ENCODE measurements around the gene TARM1.

TARM1 gene

GRCh38 chr19:54030895-54031586 lies 50.1 kb downstream of the TARM1 start:
- no peak for DNase-seq (ENCODE audit: low read depth)

GRCh38 chr19:54029930-54030490 lies 51.2 kb downstream of the TARM1 start:
- peak; percentile 24 for DNase-seq (ENCODE audit: low read depth)

DNA sequence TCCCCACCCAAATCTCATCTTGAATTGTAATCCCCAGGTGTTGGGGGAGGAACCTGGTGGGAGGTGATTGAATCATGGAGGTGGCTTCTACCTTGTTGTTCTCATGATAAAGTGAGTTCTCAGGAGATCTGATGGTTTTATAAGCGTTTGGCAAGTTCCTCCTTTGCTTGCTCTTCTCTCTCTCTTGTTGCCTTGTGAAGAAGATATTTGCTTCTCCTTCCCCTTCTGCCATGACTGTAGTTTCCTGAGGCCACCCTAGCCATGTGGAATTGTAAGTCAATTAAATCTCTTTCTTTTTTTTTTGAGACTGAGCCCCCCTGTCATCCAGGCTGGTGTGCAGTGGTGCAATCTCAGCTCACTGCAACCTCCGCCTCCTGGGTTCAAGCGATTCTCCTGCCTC lies 51.9 kb downstream of the TARM1 start:
- DNase-seq (ENCODE audit: low read depth): no peak

- no peak for DNase-seq (ENCODE audit: low read depth)
Observed at GRCh38 chr19:54026656-54027055, 54.5 kb downstream of the TARM1 start.

GRCh38 chr19:54024660-54025059 lies 56.5 kb downstream of the TARM1 start:
- DNase-seq (ENCODE audit: low read depth): no peak

DNA sequence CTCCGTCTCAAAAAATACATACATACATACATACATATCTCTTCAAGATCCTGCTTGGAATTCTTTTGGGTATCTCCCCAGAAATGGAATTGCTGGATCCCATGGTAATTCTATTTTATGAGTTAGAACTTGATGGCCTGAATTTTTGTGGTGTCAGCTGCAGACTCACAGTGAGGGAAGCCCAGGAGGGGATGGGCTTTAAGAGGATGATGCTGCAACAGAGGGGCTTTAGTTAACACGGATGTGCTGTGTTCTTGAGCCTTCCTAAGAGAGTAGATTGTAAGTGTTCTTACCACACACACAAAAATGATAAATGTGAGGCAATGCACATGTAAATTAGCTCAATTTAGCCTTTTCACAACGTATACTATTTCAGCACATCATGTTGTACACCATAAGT lies 58.0 kb downstream of the TARM1 start:
- no peak for DNase-seq (ENCODE audit: low read depth)

- no peak for DNase-seq (ENCODE audit: low read depth)
Observed at GRCh38 chr19:54021932-54022331, 59.2 kb downstream of the TARM1 start.

- no peak for DNase-seq (ENCODE audit: low read depth)
Observed at GRCh38 chr19:54021363-54021762, 59.8 kb downstream of the TARM1 start.

All from stimulated activated CD8-positive, alpha-beta memory T cell treated with anti-CD3 and anti-CD28 coated beads, Interleukin-4, amount 100 ng/mL, for 24 hours (primary cell).